Fibroblast of skin of left biceps (primary cell): ENCODE data around the gene POU3F1.

ENCODE experiments used
- DNase-seq, 2 experiments: peaks; one replicate each; pipeline ENCODE4 v3.0.0-alpha.2; 2013; ENCODE audit warnings: low read depth in 2 of 2

Gene POU3F1

GRCh38 chr1:38046333-38046883 is at the start of gene POU3F1:
TSS of gene POU3F1 (minus strand) at chr1:38046793. CDS start at chr1:38046743, 50 bp downstream.
- no peak for DNase-seq

DNA sequence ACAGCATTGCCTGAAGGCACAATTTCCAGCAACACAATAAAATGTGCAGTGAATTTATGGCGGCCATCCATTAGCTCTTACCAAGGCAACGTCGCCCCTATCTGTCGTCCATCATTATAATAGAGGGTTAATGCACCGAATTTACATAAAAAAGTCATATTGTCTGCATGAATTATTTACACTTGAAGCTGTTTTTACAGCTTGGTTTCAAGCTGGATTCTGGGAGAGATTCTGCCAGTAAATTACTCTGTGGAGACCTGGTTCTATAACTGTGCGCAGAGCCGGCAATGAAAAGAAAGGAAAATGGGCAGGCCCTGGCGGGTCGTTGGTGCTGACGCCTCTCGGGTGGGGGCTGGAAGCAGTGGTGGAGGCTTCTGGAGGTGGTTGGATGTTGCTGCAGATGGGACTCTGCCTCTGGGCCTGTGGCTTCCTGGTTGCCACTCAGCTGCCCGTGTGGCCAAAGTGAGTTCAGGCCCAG is 48.9 kb upstream of the POU3F1 start:
- no peak for DNase-seq

DNA sequence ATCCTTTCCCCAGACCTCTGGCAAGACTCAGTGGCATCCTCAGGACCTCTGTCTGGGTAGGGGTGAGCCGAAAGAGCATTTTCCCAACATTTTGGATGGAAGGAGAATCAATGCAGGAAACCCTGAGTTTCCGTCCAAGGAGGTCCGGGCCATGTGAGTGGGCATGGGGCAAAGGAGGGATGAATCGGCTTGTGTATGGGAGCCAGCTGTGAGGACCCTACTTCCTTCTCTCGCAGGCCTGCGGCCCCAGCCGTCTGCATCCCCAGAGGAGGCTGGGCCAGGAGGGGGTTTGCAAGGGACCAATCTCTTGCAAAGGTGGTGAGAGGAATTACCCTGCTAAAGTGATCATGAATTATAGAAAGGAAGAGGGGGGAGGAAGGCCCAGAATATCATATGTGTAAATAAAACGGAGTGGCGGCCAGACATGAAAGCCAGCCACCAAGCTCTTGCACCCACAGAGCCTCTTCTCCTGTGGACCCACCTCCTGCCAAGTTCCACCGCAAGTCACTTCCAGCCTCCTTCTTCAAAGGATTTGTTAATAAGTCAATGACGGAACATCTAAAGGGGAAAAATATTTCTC is 48.2 kb upstream of the POU3F1 start:
- DNase-seq, result no peak

DNA sequence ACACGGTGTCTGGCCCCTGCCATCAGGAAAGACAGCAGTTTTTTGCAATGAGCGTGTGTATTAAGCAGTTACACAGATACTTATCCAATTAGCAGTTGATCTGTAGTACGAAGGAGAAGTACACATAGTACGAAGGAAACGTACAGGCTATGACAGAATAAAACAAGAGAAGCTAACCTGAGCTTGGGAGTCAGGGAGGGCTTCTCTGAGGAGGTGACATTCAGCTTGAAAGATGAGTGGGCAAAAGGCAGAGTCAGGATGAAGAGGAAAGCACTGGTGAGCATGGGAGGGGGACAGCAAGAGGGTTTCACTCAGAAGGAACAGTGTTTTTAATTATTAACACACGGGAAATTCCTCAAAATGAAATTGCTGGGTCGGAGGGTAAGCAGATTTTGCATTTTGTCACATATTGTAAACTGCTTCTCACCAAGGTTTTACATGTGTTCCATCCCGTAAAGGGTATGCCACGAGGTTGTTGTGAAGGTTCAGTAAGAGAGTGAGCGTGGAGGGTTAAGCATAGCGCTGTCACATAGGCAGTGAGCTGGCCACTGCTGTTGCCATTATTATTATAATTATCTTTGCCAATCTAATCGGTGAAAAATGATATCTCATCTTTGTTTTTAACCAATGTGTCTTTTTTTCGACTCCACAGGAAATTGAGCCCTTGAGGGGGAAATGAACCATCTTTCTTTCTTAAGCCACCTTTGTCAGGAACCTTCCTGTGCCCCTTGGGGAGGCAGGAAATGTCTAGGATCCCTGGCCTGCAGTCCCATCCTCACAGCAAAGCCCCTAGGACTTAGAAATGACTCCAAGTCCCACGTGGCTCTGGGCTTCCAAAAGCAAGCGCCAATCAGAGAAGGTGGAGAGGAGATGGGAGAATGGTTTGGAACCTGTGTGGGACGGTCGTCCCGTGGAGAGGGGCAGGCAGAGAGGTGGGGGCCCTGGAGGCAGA is 47.3 kb upstream of the POU3F1 start:
- no peak for DNase-seq

DNA sequence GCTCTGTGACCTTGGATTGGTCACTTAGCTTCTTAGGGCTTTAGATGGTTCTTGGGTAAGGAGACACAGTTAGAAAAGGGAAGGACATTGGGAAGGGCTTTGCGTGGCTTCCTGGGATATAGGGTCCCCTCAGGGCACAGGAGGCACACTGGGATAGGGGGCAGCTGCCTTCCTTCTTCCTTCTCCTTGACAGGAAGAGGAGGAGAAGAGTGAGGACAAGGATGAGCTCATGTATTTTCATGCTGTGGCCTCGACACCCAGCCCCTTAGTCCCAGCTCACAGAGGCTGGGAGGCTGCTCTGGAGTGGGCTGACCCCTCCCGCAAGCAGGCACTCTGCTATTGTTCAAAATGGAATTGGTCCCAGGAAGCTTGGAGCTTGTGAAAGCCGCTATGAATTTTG is 45.7 kb upstream of the POU3F1 start:
- DNase-seq, result no peak

GRCh38 chr1:38090796-38091195 is 44.2 kb upstream of the POU3F1 start:
- DNase-seq, result no peak

GRCh38 chr1:38089712-38090360 is 43.2 kb upstream of the POU3F1 start:
- DNase-seq, result no peak

- no peak for DNase-seq
Measured at GRCh38 chr1:38088791-38089190, 42.2 kb upstream of the POU3F1 start.

DNA sequence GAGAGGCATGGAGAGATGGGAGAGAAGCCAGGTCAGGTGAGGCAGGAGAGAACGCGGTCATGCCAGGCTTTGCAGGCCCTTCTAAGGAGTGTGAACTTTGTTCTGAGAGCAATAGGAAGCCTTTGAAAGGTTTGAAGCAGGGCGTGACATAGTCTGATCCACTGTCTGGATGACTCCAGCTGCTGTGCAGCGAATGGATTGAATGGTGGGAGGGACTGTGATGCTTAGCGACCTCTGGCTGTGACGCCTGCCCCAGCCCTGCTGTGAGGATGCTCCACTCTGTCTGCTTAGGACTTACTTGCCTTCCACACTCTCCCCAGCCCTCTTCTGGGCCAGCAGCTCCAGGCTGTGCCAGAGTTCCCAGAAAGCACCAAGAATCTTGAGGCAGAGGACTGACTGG is 41.8 kb upstream of the POU3F1 start:
- no peak for DNase-seq

DNA sequence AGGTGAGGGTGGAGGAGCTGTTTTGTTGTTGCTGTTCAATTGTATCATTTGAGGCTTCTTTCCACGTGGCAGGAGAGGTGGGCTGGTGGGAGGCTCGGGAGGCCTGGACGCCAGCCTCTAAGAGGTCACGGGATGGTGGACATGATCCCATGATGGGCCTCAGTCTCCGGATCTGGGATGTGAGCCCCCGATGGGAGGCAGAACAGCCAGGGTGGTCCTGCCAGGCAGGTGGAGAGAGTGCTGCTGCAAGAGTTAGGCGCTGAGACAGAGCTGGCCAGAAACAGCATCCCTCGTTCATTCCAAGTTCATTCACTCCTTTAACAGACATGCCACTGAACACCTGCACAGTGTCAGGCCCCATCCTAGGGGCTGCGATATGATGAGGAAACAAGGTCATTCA is 41.1 kb upstream of the POU3F1 start:
- no peak for DNase-seq

- DNase-seq, result no peak
Measured at GRCh38 chr1:38085666-38086330, 39.2 kb upstream of the POU3F1 start.

DNA sequence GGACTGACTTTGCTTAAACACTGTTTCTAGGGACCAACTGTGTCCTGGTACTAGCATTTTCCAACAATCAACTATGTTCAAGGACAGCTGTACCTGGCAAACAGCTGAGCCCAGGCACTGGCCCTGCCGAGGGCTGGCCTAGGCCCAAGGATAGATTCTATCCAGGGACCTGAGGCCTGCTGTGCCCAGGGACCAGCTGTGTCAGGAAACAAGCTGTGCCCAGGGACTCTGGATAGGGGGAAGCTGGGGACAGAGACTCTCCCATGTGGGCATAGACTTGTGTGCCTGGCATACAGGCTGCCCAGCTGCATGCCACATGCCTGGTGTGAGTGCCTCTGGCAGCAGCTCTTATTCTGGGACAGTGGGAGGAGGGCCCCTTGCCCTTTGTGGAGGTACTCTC is 38.1 kb upstream of the POU3F1 start:
- DNase-seq, result no peak

DNA sequence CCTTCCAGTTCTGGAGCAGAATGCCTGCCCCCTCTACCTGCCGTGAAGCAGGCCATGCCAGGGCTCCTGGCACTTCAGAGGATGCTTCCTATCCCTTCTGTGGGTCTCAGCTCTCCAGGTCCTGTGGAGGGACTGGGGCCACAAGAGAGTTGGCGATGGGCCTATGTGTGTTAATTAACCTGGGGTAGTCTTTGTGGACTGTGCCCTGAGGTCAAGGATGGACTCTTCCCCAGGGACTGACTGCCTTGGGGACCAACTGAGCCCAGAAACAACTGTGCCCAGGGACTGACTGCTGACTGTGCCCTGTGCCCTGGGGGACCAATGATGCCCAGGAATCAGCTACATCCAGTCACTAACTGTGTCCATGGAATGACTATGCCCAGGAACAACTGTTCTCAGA is 37.5 kb upstream of the POU3F1 start:
- no peak for DNase-seq

DNA sequence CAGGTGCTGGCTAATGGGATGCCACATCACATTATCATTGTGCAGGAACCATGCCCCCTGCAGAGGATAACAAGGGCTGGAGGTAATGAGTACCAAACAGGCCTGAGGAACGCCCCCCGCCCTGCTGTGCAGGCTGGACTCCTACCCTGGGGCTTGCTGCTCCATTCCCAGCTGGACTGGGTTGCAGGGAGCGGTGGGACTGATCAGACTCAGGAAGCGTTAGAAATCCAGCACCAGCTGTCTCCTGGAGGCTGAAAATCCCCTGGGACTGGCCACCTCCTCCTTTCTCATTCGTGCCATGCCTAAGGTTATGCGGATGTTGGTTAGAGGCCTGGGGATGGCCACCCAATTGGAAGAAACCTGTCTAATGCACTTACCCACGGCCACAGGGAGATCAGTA is 36.9 kb upstream of the POU3F1 start:
- DNase-seq, result no peak

DNA sequence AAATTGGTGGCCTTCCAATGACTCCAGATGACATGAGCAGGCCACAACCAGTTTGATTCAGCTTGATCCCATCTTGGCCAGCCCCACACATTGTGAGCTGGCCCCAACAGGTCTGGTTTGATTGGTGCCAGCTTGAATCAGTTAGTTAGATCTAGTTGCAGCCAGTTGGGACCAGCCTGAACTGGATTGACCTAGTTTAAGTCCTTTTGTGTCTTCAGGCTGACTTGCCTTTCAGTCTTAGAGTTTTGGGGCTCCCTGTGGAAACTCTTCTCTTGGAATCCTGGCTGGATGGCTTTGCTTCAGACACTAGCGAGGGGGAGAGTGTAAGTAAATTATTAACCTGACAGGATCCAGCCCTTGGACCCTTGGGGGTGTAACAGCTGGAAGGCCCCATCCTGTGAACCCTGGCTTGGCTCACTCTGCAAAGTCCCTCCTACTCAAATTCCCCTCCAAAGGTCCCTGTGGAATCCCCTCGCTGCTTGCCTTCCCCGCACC is 36.2 kb upstream of the POU3F1 start:
- no peak for DNase-seq

GRCh38 chr1:38079019-38079418 is 32.4 kb upstream of the POU3F1 start:
- no peak for DNase-seq

DNA sequence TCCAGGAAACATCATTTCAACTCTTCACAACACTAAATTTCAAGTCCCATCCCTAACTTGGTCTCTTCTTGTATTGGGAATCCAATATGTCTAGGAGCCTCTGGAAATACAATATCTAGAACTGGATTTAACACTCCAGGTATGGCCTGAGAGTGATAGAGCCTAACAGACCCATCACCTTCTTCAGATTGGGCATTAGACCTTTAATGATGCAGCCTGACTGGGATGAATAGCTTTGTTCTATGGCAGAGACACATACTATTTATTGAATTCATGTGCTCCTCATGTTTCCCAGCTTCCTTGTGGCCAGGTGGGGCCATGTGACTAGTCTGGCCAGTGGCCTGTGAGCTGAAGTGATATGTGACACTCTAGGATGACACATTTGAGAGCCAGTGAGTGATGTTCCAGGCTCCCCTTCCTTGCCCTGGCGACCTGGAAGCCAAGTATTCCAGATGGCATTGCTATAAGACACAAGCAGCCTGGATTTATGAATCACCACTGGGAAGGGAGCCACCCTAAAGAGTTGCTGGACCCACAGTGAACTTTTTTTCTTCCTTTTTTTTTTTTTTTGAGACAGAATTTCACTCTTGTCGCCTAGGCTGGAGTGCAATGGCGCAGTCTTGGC is 31.0 kb upstream of the POU3F1 start:
- DNase-seq, result no peak

GRCh38 chr1:38076455-38076854 is 29.9 kb upstream of the POU3F1 start:
- no peak for DNase-seq

DNA sequence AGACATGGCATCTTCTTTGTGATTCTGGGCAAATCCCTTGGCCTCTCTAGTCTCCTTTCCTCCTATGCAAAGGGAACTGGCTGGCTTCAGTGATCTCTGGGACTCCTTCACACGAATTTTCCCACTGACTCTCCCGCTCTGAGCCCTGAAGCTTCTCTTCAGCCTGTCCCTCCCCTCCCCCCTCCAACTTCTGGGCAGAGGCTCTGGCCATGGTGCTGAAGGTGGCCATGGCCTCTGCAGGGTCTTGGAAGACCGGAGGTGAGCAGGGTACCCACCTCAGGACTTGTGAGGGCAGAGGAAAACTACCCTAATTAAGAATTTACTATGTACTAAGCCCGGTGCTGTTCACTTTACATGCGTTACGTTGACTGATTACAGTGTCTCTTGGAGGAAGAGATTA is 29.4 kb upstream of the POU3F1 start:
- no peak for DNase-seq

- no peak for DNase-seq
Measured at GRCh38 chr1:38075191-38075590, 28.6 kb upstream of the POU3F1 start.

DNA sequence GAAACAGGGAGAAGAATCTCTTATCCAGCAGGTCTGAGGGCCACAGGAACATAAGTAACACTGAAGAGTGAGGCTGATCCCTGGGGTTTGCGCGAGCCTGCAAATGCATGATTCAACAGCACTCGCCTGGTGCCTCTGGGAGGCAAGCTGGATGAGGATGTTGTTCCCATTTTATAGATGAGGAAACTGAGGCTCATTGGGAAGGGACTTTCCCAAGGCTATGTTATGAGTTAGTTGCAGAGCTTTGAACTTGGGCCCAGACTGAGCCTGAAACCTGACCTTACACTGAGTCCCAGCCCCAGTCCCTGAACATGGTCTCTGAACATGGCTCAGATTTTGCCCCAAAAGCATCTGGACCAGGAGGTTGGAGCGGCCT is 27.7 kb upstream of the POU3F1 start:
- no peak for DNase-seq
